CD4-positive, alpha-beta T cell (primary cell): ENCODE results near the gene SPATA17. TPM values are rescaled to one million over a fixed set of nuclear protein-coding genes. Genes with fewer than 3 reads are reported as not detected.

Source experiments
- ATAC-seq: fragments of 200-7000 bp; cut with Tn5 transposase; one replicate; pipeline ENCODE4 v1.10.0; 2022; ENCODE audit warnings: mild to moderate bottlenecking; ENCODE audit not compliant: poor library complexity
- CTCF ChIA-PET: fragments of 350-600 bp; sonication (Branson Sonifier 250); formaldehyde crosslinking; loops from one replicate; lab custom pipeline; 2021; ENCODE audit warnings: antibody characterized with exemption, inconsistent platforms; lab: Charles Lee
- POLR2A ChIA-PET: fragments of 350-600 bp; sonication (Branson Sonifier 250); formaldehyde crosslinking; loops from one replicate; lab custom pipeline; 2021; ENCODE audit warnings: antibody characterized with exemption, inconsistent platforms; lab: Charles Lee
- DNase-seq, 14 experiments: peaks; one replicate each; pipeline ENCODE4 v3.0.0-alpha.2; 2013 to 2020; ENCODE audit warnings: mixed read lengths in 2 of 14
- H3K27ac ChIP-seq, 2 donors: one replicate each; pipeline versions ENCODE4 v1.5.1 to v1.7.0; 2013; ENCODE audit warnings: low read length in 2 of 2, low read depth in 1 of 2, mild to moderate bottlenecking in 1 of 2
- H3K27me3 ChIP-seq, 2 experiments: 1 replicate in 1 of 2; 2 replicates in 1 of 2; pipeline versions ENCODE4 v1.6.1 to v1.7.0; 2013; ENCODE audit warnings: low read length in 2 of 2, control low read depth in 1 of 2, mild to moderate bottlenecking in 1 of 2, moderate library complexity in 1 of 2; ENCODE audit not compliant: insufficient read depth in 2 of 2, control insufficient read depth in 1 of 2
- H3K36me3 ChIP-seq: one replicate; pipeline ENCODE4 v1.6.1; 2013; ENCODE audit warnings: low read length, control low read depth; ENCODE audit not compliant: insufficient read depth
- H3K4me1 ChIP-seq: one replicate; pipeline ENCODE4 v1.6.1; 2013; ENCODE audit warnings: low read length, control low read depth; ENCODE audit not compliant: insufficient read depth
- H3K4me3 ChIP-seq: one replicate; pipeline ENCODE4 v1.5.1; 2013; ENCODE audit warnings: mild to moderate bottlenecking, low read length, moderate library complexity
- H3K9me3 ChIP-seq, 2 experiments: 1 replicate in 1 of 2; 2 replicates in 1 of 2; pipeline versions ENCODE4 v1.6.1 to v1.7.0; 2013; ENCODE audit warnings: low read length in 2 of 2, mild to moderate bottlenecking in 2 of 2, control low read depth in 1 of 2, moderate library complexity in 1 of 2; ENCODE audit not compliant: control insufficient read depth in 1 of 2, insufficient read depth in 1 of 2
- H3K27ac Mint-ChIP-seq: one replicate; pipeline ENCODE4 v1.8.0; 2020; ENCODE audit warnings: mixed read lengths
- H3K27me3 Mint-ChIP-seq: one replicate; pipeline ENCODE4 v1.8.0; 2021; ENCODE audit warnings: mixed read lengths
- H3K36me3 Mint-ChIP-seq: one replicate; pipeline ENCODE4 v1.8.0; 2021; ENCODE audit warnings: low read depth, mixed read lengths
- H3K4me1 Mint-ChIP-seq: one replicate; pipeline ENCODE4 v1.8.0; 2021; ENCODE audit warnings: low read depth, mixed read lengths
- H3K4me3 Mint-ChIP-seq: one replicate; pipeline ENCODE4 v1.8.0; 2020; ENCODE audit warnings: mild to moderate bottlenecking, mixed read lengths
- H3K9me3 Mint-ChIP-seq: one replicate; pipeline ENCODE4 v1.8.0; 2020; ENCODE audit warnings: mixed read lengths
- CTCF ChIP-seq: fragments of 200-600 bp; IDR thresholded peaks from one replicate; pipeline ENCODE4 v1.8.0; 2022; ENCODE audit warnings: antibody characterized with exemption, mild to moderate bottlenecking
- intact Hi-C, 2 experiments: fragments of 100-400 bp; cut with DNase I in 1 of 2; cut with micrococcal nuclease in 1 of 2; formaldehyde crosslinking; loops; one replicate each; pipeline versions ENCODE4 v1.15.1 to v1.9.0; 2023 to 2025; cut with DNase I, micrococcal nuclease
- total RNA-seq, 174 experiments: library from RNA in 2 of 174; stranded (reverse) in 2 of 174; gene quantifications; one replicate each; pipeline ENCODE4 v1.2.3 and lab custom pipeline; 2021 to 2026

The SPATA17 gene
- total RNA-seq, 2 experiments from 2014 or later = not detected

GRCh38 chr1:217885181-217885580, 254.0 kb downstream of the SPATA17 start:
- Histone ChIP-seq H3K27me3 (no peaks in the 10 kb centered on the region), H3K9me3 (peaks cover 0 to 7% of the 10 kb centered on the region in 2 experiments), H3K4me1 (no peaks in the 10 kb centered on the region), H3K27ac (no peak overlapping the region), H3K36me3 (no peaks in the 10 kb centered on the region), H3K4me3 (no peak overlapping the region)
- no peaks in the 10 kb centered on the region for H3K27me3 Mint-ChIP-seq
- peaks cover 6% of the 10 kb centered on the region for H3K9me3 Mint-ChIP-seq
- no peak for TF ChIP-seq CTCF
- DNase-seq (no peak), ATAC-seq (no peak)
- intact Hi-C loops = no loop called here
- no peaks in the 10 kb centered on the region for H3K36me3 Mint-ChIP-seq
- no peak overlapping the region for H3K4me3 Mint-ChIP-seq
- H3K27ac Mint-ChIP-seq = no peak overlapping the region
- CTCF ChIA-PET = no interaction called here
- no peaks in the 10 kb centered on the region for H3K4me1 Mint-ChIP-seq
- POLR2A ChIA-PET = no interaction called here

- Histone ChIP-seq H3K4me1 (no peaks in the 10 kb centered on the region), H3K27me3 (no peaks in the 10 kb centered on the region), H3K27ac (no peak overlapping the region), H3K9me3 (peaks cover 0 to 7% of the 10 kb centered on the region in 2 experiments), H3K36me3 (no peaks in the 10 kb centered on the region), H3K4me3 (no peak overlapping the region)
- no peaks in the 10 kb centered on the region for H3K4me1 Mint-ChIP-seq
- DNase-seq (no peak), ATAC-seq (no peak)
- TF ChIP-seq CTCF = no peak
- H3K27ac Mint-ChIP-seq = no peak overlapping the region
- H3K4me3 Mint-ChIP-seq = no peak overlapping the region
- H3K36me3 Mint-ChIP-seq = no peaks in the 10 kb centered on the region
- ChIA-PET CTCF (no interaction called here), POLR2A (no interaction called here)
- intact Hi-C loops = no loop called here
- peaks cover 5% of the 10 kb centered on the region for H3K9me3 Mint-ChIP-seq
- no peaks in the 10 kb centered on the region for H3K27me3 Mint-ChIP-seq
Observed at GRCh38 chr1:217888328-217888727, 257.2 kb downstream of the SPATA17 start.

- no peak overlapping the region for H3K27ac ChIP-seq
- peaks cover 5% of the 10 kb centered on the region for H3K9me3 Mint-ChIP-seq
- no peaks in the 10 kb centered on the region for H3K36me3 ChIP-seq
- ChIA-PET CTCF (no interaction called here), POLR2A (no interaction called here)
- H3K36me3 Mint-ChIP-seq = no peaks in the 10 kb centered on the region
- H3K9me3 ChIP-seq = peaks cover 0 to 9% of the 10 kb centered on the region in 2 experiments
- no peak for TF ChIP-seq CTCF
- no peak for DNase-seq
- H3K27ac Mint-ChIP-seq = no peak overlapping the region
- no peak overlapping the region for H3K4me3 ChIP-seq
- no peaks in the 10 kb centered on the region for H3K27me3 Mint-ChIP-seq
- H3K27me3 ChIP-seq = no peaks in the 10 kb centered on the region
- H3K4me3 Mint-ChIP-seq = no peak overlapping the region
- ATAC-seq = no peak
- intact Hi-C loops = no loop called here
- H3K4me1 Mint-ChIP-seq = no peaks in the 10 kb centered on the region
- no peaks in the 10 kb centered on the region for H3K4me1 ChIP-seq
Observed at GRCh38 chr1:217889401-217889800, 258.3 kb downstream of the SPATA17 start.
